ENCODE measurements around the gene NEURL2.

NEURL2 gene

DNA sequence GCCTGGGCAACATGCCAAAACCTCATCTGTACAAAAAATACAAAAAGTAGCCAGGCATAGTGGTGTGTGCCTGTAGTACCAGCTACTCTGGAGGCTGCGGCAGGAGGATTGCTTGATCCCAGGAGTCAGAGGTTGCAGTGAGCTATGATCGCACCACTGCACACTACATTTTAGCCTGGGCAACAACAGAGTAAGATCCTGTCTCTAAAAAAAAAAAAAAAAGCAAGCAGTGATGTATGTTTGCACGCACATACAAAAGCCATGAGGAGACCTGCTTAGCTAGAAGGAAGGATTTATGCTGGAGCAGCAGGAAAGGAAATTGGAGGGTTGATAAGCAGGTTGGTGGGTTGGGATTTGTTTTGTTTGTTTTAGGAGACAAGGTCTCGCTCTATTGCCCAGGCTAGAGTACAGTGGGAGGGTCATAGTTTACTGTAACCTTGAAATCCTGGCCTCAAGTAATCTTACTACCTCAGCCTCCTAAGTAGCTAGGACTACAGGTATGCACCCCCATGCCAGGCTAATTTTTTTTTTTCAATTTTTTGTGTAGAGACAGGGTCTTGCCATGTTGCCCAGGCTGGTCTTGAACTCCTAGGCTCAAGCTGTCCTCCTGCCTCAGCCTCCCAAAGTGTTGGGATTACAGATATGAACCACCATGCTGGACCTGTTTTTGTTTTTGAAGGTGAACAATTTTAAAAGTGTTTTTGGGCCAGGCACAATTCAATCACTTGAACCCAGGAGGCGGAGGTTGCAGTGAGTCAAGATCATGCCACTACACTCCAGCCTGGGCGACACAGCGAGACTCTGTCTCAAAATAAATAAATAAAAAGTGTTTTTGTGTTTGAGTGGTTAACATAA, 29.6 kb downstream of the NEURL2 start:
- Histone ChIP-seq H3K9me3 (no peaks in the 10 kb centered on the region), H3K27me3 (no peaks in the 10 kb centered on the region), H3K4me3 (ENCODE audit: low read depth, low read length) (no peak overlapping the region), H3K4me1 (peaks cover 3% of the 10 kb centered on the region; the same call in 1 of the 2 replicates), H3K36me3 (no peaks in the 10 kb centered on the region)
- peak; percentile 52 for DNase-seq
- TF ChIP-seq, protein P1, sequence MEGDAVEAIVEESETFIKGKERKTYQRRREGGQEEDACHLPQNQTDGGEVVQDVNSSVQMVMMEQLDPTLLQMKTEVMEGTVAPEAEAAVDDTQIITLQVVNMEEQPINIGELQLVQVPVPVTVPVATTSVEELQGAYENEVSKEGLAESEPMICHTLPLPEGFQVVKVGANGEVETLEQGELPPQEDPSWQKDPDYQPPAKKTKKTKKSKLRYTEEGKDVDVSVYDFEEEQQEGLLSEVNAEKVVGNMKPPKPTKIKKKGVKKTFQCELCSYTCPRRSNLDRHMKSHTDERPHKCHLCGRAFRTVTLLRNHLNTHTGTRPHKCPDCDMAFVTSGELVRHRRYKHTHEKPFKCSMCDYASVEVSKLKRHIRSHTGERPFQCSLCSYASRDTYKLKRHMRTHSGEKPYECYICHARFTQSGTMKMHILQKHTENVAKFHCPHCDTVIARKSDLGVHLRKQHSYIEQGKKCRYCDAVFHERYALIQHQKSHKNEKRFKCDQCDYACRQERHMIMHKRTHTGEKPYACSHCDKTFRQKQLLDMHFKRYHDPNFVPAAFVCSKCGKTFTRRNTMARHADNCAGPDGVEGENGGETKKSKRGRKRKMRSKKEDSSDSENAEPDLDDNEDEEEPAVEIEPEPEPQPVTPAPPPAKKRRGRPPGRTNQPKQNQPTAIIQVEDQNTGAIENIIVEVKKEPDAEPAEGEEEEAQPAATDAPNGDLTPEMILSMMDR (IDR thresholded peaks at IDR 0.05; ENCODE audit: low read depth, low read length) = no peak

DNA sequence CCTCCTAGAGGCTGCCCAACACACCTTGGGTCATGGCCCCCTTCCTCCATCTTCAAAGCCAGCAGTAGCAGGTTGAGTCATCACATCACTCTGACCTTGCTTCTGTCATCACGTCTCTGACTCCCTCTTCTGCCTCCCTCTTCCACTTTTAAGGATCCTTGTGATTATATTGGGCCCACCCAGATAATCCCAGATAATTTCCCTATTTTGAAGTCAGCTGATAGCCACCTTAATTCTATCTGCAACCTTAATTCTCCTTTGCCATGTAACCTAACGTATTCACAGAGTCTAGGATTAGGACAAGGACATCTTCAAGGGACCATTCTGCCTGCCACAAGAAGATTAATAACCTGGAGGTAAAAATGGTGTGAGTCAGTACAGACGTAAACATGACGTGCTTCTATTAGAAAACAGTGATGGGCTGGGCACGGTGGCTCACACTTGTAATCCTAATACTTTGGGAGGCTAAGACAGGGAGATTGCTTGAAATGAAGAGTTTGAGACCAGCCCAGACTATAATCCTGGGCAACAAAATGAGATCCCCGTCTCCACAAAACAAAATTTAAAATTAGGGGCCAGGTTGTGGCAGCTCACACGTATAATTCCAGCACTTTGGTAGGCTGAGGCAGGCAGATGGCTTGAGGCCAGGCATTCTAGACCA, 30.3 kb downstream of the NEURL2 start:
- TF ChIP-seq, protein P1 (IDR thresholded peaks at IDR 0.05; ENCODE audit: low read depth, low read length) = no peak
- Histone ChIP-seq H3K27me3 (no peaks in the 10 kb centered on the region), H3K4me3 (ENCODE audit: low read depth, low read length) (no peak overlapping the region), H3K36me3 (no peaks in the 10 kb centered on the region), H3K4me1 (peaks cover 3% of the 10 kb centered on the region; the same call in 1 of the 2 replicates), H3K9me3 (no peaks in the 10 kb centered on the region)
- no peak for DNase-seq

DNA sequence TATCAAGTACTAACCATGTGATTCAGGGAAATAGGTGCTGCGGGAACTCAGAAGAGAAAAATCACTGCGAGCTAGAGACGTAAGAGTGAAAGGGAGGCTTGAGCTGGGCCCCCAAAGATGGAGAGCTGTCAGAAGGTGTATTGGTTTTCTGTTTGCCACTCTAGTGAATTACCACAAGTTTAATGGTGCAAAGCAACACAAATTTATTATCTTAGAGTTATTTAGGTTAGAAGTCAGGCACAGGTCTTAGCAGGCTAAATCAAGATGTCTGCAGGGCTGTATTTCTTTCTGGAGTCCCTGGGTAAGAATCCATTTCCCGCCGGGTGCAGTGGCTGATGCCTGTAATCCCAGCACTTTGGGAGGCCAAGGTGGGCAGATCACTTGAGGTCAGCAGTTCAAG, 31.1 kb downstream of the NEURL2 start:
- DNase-seq = no peak
- TF ChIP-seq, protein P1 (IDR thresholded peaks at IDR 0.05; ENCODE audit: low read depth, low read length) = no peak
- H3K4me1 ChIP-seq = peaks cover 3% of the 10 kb centered on the region; the same call in 1 of the 2 replicates
- H3K36me3 ChIP-seq = no peaks in the 10 kb centered on the region
- H3K4me3 ChIP-seq (ENCODE audit: low read depth, low read length) = no peak overlapping the region
- H3K27me3 ChIP-seq = no peaks in the 10 kb centered on the region
- H3K9me3 ChIP-seq = no peaks in the 10 kb centered on the region

DNA sequence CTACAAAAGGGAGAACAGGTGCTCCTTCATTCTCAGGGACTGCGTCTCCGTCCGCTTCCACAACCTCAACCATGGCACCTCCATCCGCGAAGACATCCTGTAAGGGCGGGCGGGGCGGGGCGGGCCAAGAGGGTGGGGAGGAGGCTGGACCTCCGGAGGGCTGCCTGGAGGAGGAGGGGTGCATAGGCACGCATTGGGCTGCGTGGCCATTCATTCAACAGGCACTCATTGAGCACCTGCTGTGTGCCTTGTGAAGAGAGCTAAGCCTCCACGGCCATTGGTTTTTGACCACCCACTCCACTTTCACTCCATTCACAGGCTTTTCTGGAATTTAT, 33.2 kb downstream of the NEURL2 start:
- peak overlapping the region; percentile 83 for H3K4me3 ChIP-seq (ENCODE audit: low read depth, low read length)
- H3K9me3 ChIP-seq = no peaks in the 10 kb centered on the region
- H3K36me3 ChIP-seq = no peaks in the 10 kb centered on the region
- H3K27me3 ChIP-seq = no peaks in the 10 kb centered on the region
- peaks cover 3% of the 10 kb centered on the region; the same call in 1 of the 2 replicates for H3K4me1 ChIP-seq
- TF ChIP-seq, protein P1 (IDR thresholded peaks at IDR 0.05; ENCODE audit: low read depth, low read length) = no peak
- DNase-seq = peak; percentile 35

DNA sequence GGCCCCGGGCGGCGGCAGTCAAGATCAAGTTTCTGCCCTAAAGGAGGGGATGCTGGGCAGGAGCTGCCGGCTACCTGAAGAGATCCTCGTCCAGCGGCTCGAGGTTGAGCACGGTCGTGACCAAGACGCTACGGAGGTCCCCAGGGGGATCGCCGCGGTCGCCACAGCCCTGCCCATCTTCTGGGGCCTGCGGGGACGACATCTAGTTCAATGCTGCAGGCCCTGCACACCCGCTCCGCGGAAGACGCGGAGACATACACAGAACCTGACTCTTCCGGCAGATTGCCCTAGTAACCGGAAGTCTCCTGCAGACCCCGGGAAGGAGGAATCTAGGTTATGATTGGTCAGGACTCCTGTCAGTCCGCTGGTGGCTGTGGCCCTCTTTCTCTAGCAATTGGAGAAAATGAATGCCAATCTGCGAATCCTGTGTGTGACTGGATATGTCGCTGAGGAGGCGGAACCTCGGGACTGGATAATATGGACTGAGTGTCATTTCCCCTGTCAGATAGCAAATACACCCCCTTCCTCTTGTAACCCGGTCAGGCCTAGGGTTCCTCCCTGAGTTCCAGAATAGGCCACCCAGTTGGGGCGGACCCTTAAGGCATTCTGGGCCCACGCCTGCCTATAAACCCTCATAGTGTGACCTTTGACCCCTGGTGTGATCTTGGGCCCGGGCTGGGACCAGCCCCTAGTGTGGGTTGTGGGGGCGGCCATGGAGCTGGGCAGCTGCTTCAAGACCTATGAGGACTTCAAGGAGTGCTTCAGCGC, 33.7 kb downstream of the NEURL2 start, which contains the start of the genes ACOT8 and ZSWIM3:
Gene ACOT8 (minus strand): TSS at position 279 of the 768 bp plus-strand sequence. CDS start 77 bp downstream, at position 202.
Gene ZSWIM3 (plus strand): TSS at position 501 of the 768 bp plus-strand sequence. CDS start 212 bp downstream, at position 713.
- Histone ChIP-seq H3K4me1 (peaks cover 3% of the 10 kb centered on the region; the same call in 1 of the 2 replicates), H3K27me3 (no peaks in the 10 kb centered on the region), H3K4me3 (ENCODE audit: low read depth, low read length) (peak within 1 kb of the TSS; percentile 83), H3K9me3 (no peaks in the 10 kb centered on the region), H3K36me3 (no peaks in the 10 kb centered on the region)
- TF ChIP-seq, protein P1 (IDR thresholded peaks at IDR 0.05; ENCODE audit: low read depth, low read length) = no peak
- peak; percentile 98 for DNase-seq

Measured in BE2C (cell line).